Measurements from ENCODE around the gene LTBP3. TPM values are rescaled to one million over a fixed set of nuclear protein-coding genes. Genes with fewer than 3 reads are reported as not detected.

The LTBP3 gene
- total and polyA plus RNA-seq, 9 of the 15 experiments (the other 6 are each of a cell fraction or from before 2014, with no cell fraction given): 0.06 to 20.5 (median 4.8) TPM

DNA sequence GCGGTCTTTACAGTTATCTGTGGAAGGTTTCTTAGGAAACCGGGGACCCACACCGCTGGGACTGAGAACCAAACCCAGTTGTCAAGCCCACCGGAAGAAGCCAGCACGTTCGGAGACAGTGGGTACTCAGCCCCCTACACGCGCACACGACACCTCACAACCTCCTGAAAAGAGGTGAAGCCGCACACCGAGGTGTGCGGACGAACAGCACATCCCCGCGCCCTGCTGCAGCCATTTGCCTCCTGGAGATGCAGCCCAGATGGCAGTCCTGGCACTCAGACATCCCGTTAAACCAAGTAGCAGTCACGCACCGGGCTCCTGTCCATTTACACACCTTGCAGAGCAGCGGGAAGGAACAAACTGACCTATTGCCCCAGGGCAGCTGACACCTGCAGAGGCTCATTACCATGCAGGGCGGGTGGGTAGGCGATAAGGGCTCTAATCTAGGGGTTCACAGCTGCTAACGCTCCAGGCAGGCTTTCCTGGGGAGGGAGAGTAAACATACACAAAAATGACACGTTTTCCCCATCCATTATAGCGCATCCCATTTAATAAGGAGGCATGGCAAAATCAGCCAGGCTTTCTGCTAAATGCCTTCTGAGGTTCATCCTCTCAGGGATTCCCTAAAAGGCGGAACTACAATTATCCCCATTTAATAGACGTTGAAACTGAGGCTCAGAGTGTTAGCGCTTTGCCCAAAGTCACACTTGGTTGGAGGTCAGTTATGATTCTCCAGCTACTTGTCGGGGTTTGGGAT is 16.8 kb upstream of the LTBP3 start (continued):
- TF ChIP-seq ZNF175 (CRISPR knock-in tag; IDR thresholded peaks at IDR 0.05; ENCODE audit: low read depth) (peak; percentile 88), FOXP1 (CRISPR knock-in tag; IDR thresholded peaks at IDR 0.05) (peak; percentile 88; the same call in 1 of the 2 replicates), IRF2 (CRISPR knock-in tag; IDR thresholded peaks at IDR 0.05) (no peak), CBFA2T2 (conservative IDR thresholded peaks at IDR 0.05) (peak; percentile 97), ZNF766 (CRISPR knock-in tag; conservative IDR thresholded peaks at IDR 0.05) (peak; percentile 75), ZNF668 (CRISPR knock-in tag; IDR thresholded peaks at IDR 0.05) (0 out of 2 replicates have a peak, but pooled peaks have one; percentile 47), SREBF2 (CRISPR knock-in tag; IDR thresholded peaks at IDR 0.05) (no peak), ZNF785 (CRISPR knock-in tag; IDR thresholded peaks at IDR 0.05) (no peak), KLF1 (tag; IDR thresholded peaks at IDR 0.05) (0 out of 2 replicates have a peak, but pooled peaks have one; percentile 22), KLF10 (CRISPR knock-in tag; IDR thresholded peaks at IDR 0.05) (no peak; the same call in 1 of the 2 replicates), SIN3A (IDR thresholded peaks at IDR 0.05; ENCODE audit: borderline replicate concordance in 2 of 2, control insufficient read depth in 1 of 2, low read depth in 2 of 2, low read length in 2 of 2) (peak in 1 of 2 experiments; percentile 82; a peak in 1 of 4 replicates), TCF7 (IDR thresholded peaks at IDR 0.05; ENCODE audit: borderline replicate concordance) (no peak; the same call in 1 of the 2 replicates)
- TF ChIP-seq, protein P1, sequence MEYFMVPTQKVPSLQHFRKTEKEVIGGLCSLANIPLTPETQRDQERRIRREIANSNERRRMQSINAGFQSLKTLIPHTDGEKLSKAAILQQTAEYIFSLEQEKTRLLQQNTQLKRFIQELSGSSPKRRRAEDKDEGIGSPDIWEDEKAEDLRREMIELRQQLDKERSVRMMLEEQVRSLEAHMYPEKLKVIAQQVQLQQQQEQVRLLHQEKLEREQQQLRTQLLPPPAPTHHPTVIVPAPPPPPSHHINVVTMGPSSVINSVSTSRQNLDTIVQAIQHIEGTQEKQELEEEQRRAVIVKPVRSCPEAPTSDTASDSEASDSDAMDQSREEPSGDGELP (CRISPR knock-in tag; IDR thresholded peaks at IDR 0.05; ENCODE audit: borderline replicate concordance): peak; percentile 98
- TF ChIP-seq, protein P2, sequence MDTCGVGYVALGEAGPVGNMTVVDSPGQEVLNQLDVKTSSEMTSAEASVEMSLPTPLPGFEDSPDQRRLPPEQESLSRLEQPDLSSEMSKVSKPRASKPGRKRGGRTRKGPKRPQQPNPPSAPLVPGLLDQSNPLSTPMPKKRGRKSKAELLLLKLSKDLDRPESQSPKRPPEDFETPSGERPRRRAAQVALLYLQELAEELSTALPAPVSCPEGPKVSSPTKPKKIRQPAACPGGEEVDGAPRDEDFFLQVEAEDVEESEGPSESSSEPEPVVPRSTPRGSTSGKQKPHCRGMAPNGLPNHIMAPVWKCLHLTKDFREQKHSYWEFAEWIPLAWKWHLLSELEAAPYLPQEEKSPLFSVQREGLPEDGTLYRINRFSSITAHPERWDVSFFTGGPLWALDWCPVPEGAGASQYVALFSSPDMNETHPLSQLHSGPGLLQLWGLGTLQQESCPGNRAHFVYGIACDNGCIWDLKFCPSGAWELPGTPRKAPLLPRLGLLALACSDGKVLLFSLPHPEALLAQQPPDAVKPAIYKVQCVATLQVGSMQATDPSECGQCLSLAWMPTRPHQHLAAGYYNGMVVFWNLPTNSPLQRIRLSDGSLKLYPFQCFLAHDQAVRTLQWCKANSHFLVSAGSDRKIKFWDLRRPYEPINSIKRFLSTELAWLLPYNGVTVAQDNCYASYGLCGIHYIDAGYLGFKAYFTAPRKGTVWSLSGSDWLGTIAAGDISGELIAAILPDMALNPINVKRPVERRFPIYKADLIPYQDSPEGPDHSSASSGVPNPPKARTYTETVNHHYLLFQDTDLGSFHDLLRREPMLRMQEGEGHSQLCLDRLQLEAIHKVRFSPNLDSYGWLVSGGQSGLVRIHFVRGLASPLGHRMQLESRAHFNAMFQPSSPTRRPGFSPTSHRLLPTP (IDR thresholded peaks at IDR 0.05; ENCODE audit: borderline replicate concordance, extremely low read depth, insufficient read length): no peak
- TF ChIP-seq, protein P3, sequence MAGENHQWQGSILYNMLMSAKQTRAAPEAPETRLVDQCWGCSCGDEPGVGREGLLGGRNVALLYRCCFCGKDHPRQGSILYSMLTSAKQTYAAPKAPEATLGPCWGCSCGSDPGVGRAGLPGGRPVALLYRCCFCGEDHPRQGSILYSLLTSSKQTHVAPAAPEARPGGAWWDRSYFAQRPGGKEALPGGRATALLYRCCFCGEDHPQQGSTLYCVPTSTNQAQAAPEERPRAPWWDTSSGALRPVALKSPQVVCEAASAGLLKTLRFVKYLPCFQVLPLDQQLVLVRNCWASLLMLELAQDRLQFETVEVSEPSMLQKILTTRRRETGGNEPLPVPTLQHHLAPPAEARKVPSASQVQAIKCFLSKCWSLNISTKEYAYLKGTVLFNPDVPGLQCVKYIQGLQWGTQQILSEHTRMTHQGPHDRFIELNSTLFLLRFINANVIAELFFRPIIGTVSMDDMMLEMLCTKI (IDR thresholded peaks at IDR 0.05; ENCODE audit: partially characterized antibody): no peak
- TF ChIP-seq, protein P4, sequence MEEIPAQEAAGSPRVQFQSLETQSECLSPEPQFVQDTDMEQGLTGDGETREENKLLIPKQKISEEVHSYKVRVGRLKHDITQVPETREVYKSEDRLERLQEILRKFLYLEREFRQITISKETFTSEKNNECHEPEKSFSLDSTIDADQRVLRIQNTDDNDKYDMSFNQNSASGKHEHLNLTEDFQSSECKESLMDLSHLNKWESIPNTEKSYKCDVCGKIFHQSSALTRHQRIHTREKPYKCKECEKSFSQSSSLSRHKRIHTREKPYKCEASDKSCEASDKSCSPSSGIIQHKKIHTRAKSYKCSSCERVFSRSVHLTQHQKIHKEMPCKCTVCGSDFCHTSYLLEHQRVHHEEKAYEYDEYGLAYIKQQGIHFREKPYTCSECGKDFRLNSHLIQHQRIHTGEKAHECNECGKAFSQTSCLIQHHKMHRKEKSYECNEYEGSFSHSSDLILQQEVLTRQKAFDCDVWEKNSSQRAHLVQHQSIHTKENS (CRISPR knock-in tag; IDR thresholded peaks at IDR 0.05): no peak
- TF ChIP-seq, protein P5, sequence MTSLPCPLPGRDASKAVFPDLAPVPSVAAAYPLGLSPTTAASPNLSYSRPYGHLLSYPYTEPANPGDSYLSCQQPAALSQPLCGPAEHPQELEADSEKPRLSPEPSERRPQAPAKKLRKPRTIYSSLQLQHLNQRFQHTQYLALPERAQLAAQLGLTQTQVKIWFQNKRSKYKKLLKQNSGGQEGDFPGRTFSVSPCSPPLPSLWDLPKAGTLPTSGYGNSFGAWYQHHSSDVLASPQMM (CRISPR knock-in tag; IDR thresholded peaks at IDR 0.05): no peak
- TF ChIP-seq, protein P6, sequence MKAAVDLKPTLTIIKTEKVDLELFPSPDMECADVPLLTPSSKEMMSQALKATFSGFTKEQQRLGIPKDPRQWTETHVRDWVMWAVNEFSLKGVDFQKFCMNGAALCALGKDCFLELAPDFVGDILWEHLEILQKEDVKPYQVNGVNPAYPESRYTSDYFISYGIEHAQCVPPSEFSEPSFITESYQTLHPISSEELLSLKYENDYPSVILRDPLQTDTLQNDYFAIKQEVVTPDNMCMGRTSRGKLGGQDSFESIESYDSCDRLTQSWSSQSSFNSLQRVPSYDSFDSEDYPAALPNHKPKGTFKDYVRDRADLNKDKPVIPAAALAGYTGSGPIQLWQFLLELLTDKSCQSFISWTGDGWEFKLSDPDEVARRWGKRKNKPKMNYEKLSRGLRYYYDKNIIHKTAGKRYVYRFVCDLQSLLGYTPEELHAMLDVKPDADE (conservative IDR thresholded peaks at IDR 0.05; ENCODE audit: control insufficient read depth, low read depth, low read length): peak; percentile 66; the same call in 1 of the 2 replicates
